ENCODE results near the gene CALML5.
"Not testable (repeated sequence)": the region's sequence is repeated elsewhere in the genome, so short reads cannot be mapped to it uniquely, and the experiment has no call there.

Gene CALML5

DNA sequence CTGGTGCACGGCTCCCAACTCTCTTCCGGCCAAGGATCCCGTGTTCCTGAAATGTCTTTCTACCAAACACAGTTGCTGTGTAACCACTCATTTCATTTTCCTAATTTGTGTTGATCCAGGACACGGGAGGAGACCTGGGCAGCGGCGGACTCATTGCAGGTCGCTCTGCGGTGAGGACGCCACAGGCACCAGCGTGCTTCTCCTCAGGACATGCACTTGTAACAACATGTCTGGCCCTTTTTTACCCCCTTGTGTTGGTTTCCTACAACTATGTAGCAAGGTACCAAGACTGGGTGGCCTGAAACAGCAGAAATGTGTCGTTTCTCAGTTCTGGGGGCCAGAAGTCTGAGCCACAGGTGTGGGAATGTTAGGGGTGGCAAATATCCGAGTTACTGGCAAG, 18.2 kb downstream of the CALML5 start:
- DNase-seq (ENCODE audit: low read depth in 3 of 3) = no peak

- DNase-seq (ENCODE audit: low read depth in 3 of 3) = no peak
Observed at GRCh38 chr10:5480162-5480941, 19.0 kb downstream of the CALML5 start.

GRCh38 chr10:5479481-5480161, 19.7 kb downstream of the CALML5 start:
- DNase-seq (ENCODE audit: low read depth in 3 of 3) = no peak

DNA sequence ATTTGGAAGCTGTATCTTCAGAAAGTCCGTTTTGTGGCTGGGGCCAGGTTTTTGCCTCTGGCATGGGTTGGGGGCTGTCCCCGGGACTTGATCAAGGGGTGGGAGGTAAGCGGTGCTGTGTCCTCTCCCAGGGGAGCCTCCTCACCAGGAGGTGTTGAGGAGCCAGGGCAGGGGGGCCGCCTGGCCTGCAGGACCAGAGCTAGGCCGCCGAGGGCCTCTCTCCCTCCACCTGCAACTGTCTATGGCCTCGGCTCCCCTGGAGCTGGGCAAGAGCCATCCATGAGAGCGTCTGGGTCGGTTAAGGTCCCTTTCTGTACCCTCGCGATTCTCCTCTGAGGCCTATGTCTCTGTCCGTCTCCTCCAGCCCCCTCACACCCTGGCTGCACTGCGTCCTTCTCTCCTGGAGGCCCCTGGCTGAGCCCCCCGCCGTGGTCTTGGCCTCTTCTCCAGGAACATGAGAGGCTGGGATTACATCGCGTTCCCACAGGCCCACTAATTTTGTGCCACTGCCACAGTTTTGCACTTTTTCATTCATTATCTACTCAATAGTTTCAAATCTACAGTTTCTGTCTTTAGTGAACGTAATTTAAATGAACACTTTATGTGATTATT, 20.6 kb downstream of the CALML5 start:
- DNase-seq (ENCODE audit: low read depth in 3 of 3) = no peak

- DNase-seq (ENCODE audit: low read depth in 3 of 3) = no peak
Observed at GRCh38 chr10:5477948-5478693, 21.2 kb downstream of the CALML5 start.

GRCh38 chr10:5476918-5477525, 22.3 kb downstream of the CALML5 start:
- DNase-seq (ENCODE audit: low read depth in 3 of 3) = no peak

- not testable (repeated sequence) for DNase-seq (ENCODE audit: low read depth in 3 of 3)
Observed at GRCh38 chr10:5475974-5476807, 23.2 kb downstream of the CALML5 start.

GRCh38 chr10:5475088-5475487, 24.3 kb downstream of the CALML5 start:
- DNase-seq (ENCODE audit: low read depth in 3 of 3) = not testable (repeated sequence)

DNA sequence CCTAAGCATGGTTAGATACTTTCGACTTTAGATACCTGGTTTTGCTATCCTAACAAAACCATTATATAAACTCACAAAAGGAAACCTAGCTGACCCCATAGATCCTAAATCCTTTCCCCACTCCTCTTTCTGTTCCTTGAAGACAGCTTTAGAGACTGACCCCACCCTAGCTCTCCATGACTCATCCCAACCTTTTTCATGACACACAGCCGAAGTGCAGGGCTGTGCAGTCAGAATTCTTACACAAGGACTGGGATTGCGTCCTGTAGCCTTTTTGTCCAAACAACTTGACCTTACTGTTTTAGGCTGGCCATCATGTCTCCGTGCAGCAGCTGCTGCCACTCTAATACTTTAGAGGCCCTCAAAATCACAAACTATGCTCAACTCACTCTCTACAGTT, 24.7 kb downstream of the CALML5 start:
- DNase-seq (ENCODE audit: low read depth in 3 of 3) = not testable (repeated sequence)

GRCh38 chr10:5470062-5470751, 29.2 kb downstream of the CALML5 start:
- DNase-seq (ENCODE audit: low read depth in 3 of 3) = no peak

DNA sequence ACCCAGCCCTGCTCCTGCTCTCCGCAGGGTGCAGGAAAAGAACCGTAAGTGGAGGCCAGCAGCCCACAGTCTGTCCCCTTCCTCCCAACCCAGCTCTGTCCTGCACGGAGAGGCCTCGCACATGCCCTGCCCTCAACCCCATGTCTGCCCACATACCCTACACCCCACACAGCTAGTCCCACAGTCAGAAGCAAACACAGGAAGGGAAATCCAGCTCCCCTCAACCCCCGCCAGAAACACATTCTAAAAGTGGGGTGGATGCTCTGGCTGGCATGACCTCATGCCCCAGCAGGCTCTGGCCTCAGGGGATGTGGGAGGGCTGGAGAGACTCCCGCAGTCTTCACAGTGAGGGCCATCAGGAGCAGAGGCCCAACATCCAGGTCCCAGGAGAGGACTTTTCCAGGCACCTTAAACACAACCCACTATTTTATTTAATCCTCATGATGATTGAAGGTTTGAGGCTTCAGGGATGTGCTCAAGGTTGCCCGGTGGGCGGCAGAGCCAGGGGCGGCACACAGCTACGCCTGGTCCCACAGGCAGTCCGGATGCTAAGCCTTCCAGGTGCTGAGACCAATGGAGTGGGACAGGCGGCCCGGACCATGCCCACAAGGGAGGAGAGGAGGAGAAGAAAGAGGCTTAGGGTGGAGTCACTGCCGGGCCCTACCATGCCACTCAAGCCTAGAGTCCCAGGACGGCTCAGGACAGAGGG, 29.9 kb downstream of the CALML5 start:
- no peak for DNase-seq (ENCODE audit: low read depth in 3 of 3)

GRCh38 chr10:5468262-5469106, 30.9 kb downstream of the CALML5 start:
- no peak for DNase-seq (ENCODE audit: low read depth in 3 of 3)

- no peak for DNase-seq (ENCODE audit: low read depth in 3 of 3)
Observed at GRCh38 chr10:5467634-5468255, 31.6 kb downstream of the CALML5 start.

DNA sequence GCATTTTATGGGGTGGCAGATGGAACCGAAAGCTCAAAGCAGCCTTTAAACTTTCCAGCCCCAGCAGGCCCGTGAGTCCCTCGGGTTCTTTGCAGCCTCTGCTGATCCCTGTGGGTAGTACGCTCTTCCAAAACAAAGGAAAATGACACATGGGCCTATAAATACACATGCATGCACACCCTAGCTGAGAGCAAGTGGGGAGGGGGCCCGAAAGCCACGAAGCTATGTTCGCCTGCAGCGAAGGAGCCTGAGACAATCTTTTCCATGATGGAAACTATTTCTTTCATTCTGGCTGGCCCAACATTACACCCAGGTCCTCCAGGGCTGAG, 32.2 kb downstream of the CALML5 start:
- no peak for DNase-seq (ENCODE audit: low read depth in 3 of 3)

DNA sequence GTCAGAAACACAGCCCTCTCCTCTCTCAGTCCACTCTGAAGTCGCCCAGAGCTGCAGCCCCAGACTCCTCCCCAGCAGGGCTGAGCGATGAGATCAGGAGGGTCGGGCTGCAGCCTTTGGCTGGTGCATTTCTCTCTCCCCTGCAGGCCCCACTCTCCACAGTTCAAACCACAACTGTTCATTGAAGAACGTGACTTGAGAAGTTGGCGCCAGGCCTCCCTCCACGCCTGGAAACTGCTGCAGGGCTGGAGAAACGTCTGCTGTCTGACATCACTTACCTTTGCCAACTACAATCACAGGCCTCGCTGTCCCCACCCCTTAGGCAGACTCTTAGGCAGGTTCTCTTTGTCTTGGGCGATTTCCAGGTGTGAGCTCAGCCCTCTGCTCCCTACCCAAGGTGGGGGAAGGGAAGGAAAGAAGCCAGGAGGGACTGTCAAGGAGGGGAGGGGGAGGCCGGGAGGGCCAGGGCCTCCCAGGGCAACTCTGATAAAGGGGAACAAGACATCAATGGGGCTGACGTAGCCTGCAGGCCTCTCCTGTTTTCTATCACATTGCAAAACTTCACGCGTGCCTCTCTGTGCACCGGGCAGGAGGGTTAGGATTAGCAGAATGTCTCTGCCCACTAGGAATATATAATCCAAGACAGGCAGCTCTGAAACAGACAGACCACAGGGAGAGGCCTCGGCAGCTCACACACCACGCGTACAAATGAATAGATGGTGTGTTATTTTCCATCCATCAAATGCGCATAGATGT, 32.7 kb downstream of the CALML5 start:
- DNase-seq (ENCODE audit: low read depth in 3 of 3) = no peak

DNA sequence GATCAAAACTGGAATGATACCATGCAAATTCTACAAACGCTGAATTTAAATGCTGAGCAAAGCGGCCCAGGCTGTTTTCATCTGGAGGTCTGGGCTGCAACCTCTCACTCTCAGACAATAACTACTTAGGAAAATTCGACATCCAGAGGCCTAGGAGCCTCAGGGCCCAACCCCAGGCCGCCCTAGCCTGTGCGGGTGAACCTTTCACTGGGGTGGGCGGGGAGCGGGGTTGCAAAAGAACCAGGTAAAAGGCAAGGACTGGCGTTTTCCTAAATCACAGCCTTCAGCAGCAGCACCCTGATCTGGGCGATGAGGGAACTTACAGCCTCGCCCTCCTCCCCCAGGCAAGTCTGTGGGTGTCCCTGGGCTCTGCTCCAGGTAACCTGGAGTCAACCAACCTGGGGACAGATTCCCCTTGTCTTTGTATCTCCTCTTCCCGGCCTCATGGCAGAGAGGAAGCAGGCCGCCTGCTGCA, 33.4 kb downstream of the CALML5 start:
- no peak for DNase-seq (ENCODE audit: low read depth in 3 of 3)

GRCh38 chr10:5464546-5464945, 34.8 kb downstream of the CALML5 start:
- no peak for DNase-seq (ENCODE audit: low read depth in 3 of 3)

Measured in stimulated activated CD4-positive, alpha-beta T cell treated with anti-CD3 and anti-CD28 coated beads, TNF-alpha, amount 100 ng/mL, for 24 hours (primary cell).